Transverse colon (tissue), 4 donors: ENCODE results near the gene GRIA4. TPM values are rescaled to one million over a fixed set of nuclear protein-coding genes. Genes with fewer than 3 reads are reported as not detected.

Experiments used
- DNase-seq: peaks from one replicate; pipeline ENCODE4 v3.0.0-alpha.2; 2019
- H3K27ac ChIP-seq, 4 donors: fragments of 200-600 bp; sonication (generic); 2 replicates each; pipeline ENCODE4 v1.5.1; 2016 to 2018; ENCODE audit warnings: inconsistent platforms in 4 of 4
- H3K27me3 ChIP-seq: fragments of 200-600 bp; sonication (generic); 2 replicates; pipeline ENCODE4 v1.5.1; 2017; ENCODE audit warnings: inconsistent platforms
- H3K36me3 ChIP-seq, 4 donors: fragments of 200-600 bp; sonication (generic); 2 replicates each; pipeline ENCODE4 v1.5.1; 2017 to 2019; ENCODE audit warnings: inconsistent platforms in 4 of 4
- H3K4me1 ChIP-seq, 4 donors: fragments of 200-600 bp; sonication (generic); 2 replicates each; pipeline ENCODE4 v1.5.1; 2017 to 2020; ENCODE audit warnings: inconsistent platforms in 4 of 4
- H3K4me3 ChIP-seq, 4 donors: fragments of 200-600 bp; sonication (generic); 1 replicate in 1 of 4; 2 replicates in 3 of 4; pipeline versions ENCODE4 v1.5.1 to v1.6.1; 2017 to 2019; ENCODE audit warnings: inconsistent platforms in 4 of 4
- H3K9me3 ChIP-seq, 2 donors: fragments of 200-600 bp; sonication (generic); 2 replicates each; pipeline ENCODE4 v1.5.1; 2017 to 2019; ENCODE audit warnings: inconsistent platforms in 2 of 2
- CTCF ChIP-seq, 5 experiments: fragments of 200-600 bp in 3 of 5; fragments of 450-650 bp in 2 of 5; sonication (generic) in 3 of 5; IDR thresholded peaks; 1 replicate in 2 of 5; 2 replicates in 3 of 5; pipeline ENCODE4 v1.5.1; 2016 to 2017; ENCODE audit warnings: antibody characterized with exemption in 5 of 5, inconsistent platforms in 3 of 5, mild to moderate bottlenecking in 2 of 5, moderate library complexity in 1 of 5
- EP300 ChIP-seq: sonication (generic); formaldehyde crosslinking; IDR thresholded peaks from one replicate; pipeline ENCODE4 v1.6.1; 2017; ENCODE audit warnings: antibody characterized with exemption, low read depth
- POLR2A ChIP-seq: fragments of 450-650 bp; IDR thresholded peaks from one replicate; pipeline ENCODE4 v1.6.1; 2016; ENCODE audit warnings: antibody characterized with exemption, mild to moderate bottlenecking, moderate library complexity
- POLR2AphosphoS5 ChIP-seq, 3 donors: sonication (generic); formaldehyde crosslinking; IDR thresholded peaks; one replicate each; pipeline ENCODE4 v1.6.1; 2016; ENCODE audit warnings: antibody characterized with exemption in 3 of 3
- WGBS, 2 donors: methylation state at CpG; one replicate each; pipeline ENCODE4 v1.1.5; 2018; ENCODE audit warnings: low coverage in 1 of 2; 5-methylcytosine and 5-hydroxymethylcytosine counted together
- in situ Hi-C, 4 donors: fragments of 200-750 bp; cut with MboI; loops; one replicate each; pipeline versions ENCODE4 v1.15.0 to v1.15.1; 2017; ENCODE audit warnings: low sequenced_read_pairs in 3 of 4, low pct_ligation_motif_present in 1 of 4, low pct_unique_long_range_greater_than_20kb in 1 of 4
- intact Hi-C: fragments of 100-400 bp; cut with DNase I; formaldehyde crosslinking; loops from one replicate; pipeline ENCODE4 v1.15.1; 2023; ENCODE audit warnings: low total_unique reads
- total RNA-seq, 4 donors: library from RNA; depleted of rRNA; stranded (reverse); fragments of >200 nt; gene quantifications; one replicate each; pipeline ENCODE4 v1.1.0, GENCODE V29; 2016

Gene GRIA4
- total RNA-seq, 4 donors from 2014 or later: 0.79 to 2.4 (median 1.4) TPM; not detected in 1

- H3K4me3 ChIP-seq: no peak overlapping the region
- intact Hi-C loops: no loop called here
- in situ Hi-C loops: no loop called here
These were observed 17.8 kb upstream of the GRIA4 start for GRCh38 chr11:105592035-105592434.

GRCh38 chr11:105598371-105598770 lies 11.5 kb upstream of the GRIA4 start:
- in situ Hi-C loops: no loop called here
- H3K27me3 ChIP-seq: no peaks in the 10 kb centered on the region
- no peak for DNase-seq
- WGBS, 2 donors: 63 to 74% methylated on average over 1 of the region's 1 CpG
- H3K4me1 ChIP-seq: no peaks in the 10 kb centered on the region
- H3K36me3 ChIP-seq: no peaks in the 10 kb centered on the region
- no peaks in the 10 kb centered on the region for H3K9me3 ChIP-seq
- TF ChIP-seq POLR2A: no peak
- TF ChIP-seq CTCF (IDR thresholded peaks at IDR 0.05): no peak
- no peak for TF ChIP-seq EP300
- no peak for TF ChIP-seq POLR2AphosphoS5 (IDR thresholded peaks at IDR 0.05)
- intact Hi-C loops: no loop called here
- no peak overlapping the region for H3K27ac ChIP-seq
- no peak overlapping the region for H3K4me3 ChIP-seq

More at GRCh38 chr11:105592035-105592434, 17.8 kb upstream of the GRIA4 start:
- no peak for TF ChIP-seq POLR2AphosphoS5 (IDR thresholded peaks at IDR 0.05)
- no peak for TF ChIP-seq CTCF (IDR thresholded peaks at IDR 0.05)
- TF ChIP-seq EP300: no peak
- no peak for TF ChIP-seq POLR2A
- no peak overlapping the region for H3K27ac ChIP-seq
- H3K4me1 ChIP-seq: no peaks in the 10 kb centered on the region
- H3K36me3 ChIP-seq: no peaks in the 10 kb centered on the region
- H3K9me3 ChIP-seq: no peaks in the 10 kb centered on the region
- no peaks in the 10 kb centered on the region for H3K27me3 ChIP-seq
- no peak for DNase-seq
- WGBS, 2 donors: 75 to 78% methylated on average over 5 of the region's 5 CpGs

- H3K36me3 ChIP-seq: no peaks in the 10 kb centered on the region
- no peak overlapping the region for H3K27ac ChIP-seq
- H3K4me3 ChIP-seq: no peak overlapping the region
- intact Hi-C loops (no loop called here), in situ Hi-C loops (no loop called here)
- H3K27me3 ChIP-seq: no peaks in the 10 kb centered on the region
- no peaks in the 10 kb centered on the region for H3K9me3 ChIP-seq
- no peaks in the 10 kb centered on the region for H3K4me1 ChIP-seq
- no peak for DNase-seq
- TF ChIP-seq EP300: no peak
- TF ChIP-seq POLR2A: no peak
- no peak for TF ChIP-seq POLR2AphosphoS5 (IDR thresholded peaks at IDR 0.05)
- no peak for TF ChIP-seq CTCF (IDR thresholded peaks at IDR 0.05)
These were observed 6.7 kb upstream of the GRIA4 start for GRCh38 chr11:105603156-105603555.

GRCh38 chr11:105609341-105609781 lies 512 bp upstream of the GRIA4 start:
- H3K27me3 ChIP-seq: peaks cover 39% of the 10 kb centered on the region
- in situ Hi-C loops (no loop called here), intact Hi-C loops (no loop called here)
- no peaks in the 10 kb centered on the region for H3K9me3 ChIP-seq
- WGBS, 2 donors: 21 to 24% methylated on average over 6 to 7 of the region's 7 CpGs
- H3K36me3 ChIP-seq: no peaks in the 10 kb centered on the region
- no peak for DNase-seq
- TF ChIP-seq POLR2A (no peak), CTCF (IDR thresholded peaks at IDR 0.05) (peak in 4 of 5 experiments; percentile 8 to 20 (median 10))
- H3K4me3 ChIP-seq: peak overlapping the region in 1 of 4 donors; percentile 50
- H3K4me1 ChIP-seq: peaks cover 0 to 19% (median 3%) of the 10 kb centered on the region in 4 donors
- H3K27ac ChIP-seq: peak overlapping the region in 2 of 4 donors; percentile 21 to 40
